GM12891 (cell line): ENCODE data around the gene RSPH6A.

Experiments used
- DNase-seq: peaks from one replicate; pipeline ENCODE4 v3.0.0; 2011; ENCODE audit warnings: low spot score; ENCODE audit not compliant: insufficient read length
- FAIRE-seq: peaks from 2 replicates; lab custom pipeline; 2011; peaks lifted over from hg19 to GRCh38; lab: Jason Lieb, UNC
- PAX5 ChIP-seq: IDR thresholded peaks from 2 replicates; pipeline ENCODE4 v1.6.1; 2011; ENCODE audit warnings: low read length, moderate library complexity, mild to moderate bottlenecking; ENCODE audit not compliant: insufficient read depth, severe bottlenecking
- POLR2A ChIP-seq: IDR thresholded peaks from 2 replicates; pipeline ENCODE4 v1.6.1; 2011; ENCODE audit warnings: low read depth, low read length, control low read depth
- POLR2AphosphoS5 ChIP-seq: IDR thresholded peaks from 2 replicates; pipeline ENCODE4 v1.6.1; 2011; ENCODE audit warnings: low read depth, low read length, control low read depth
- POU2F2 ChIP-seq: IDR thresholded peaks from 2 replicates; pipeline ENCODE4 v1.6.1; 2011; ENCODE audit warnings: low read depth, mild to moderate bottlenecking, control low read depth, low read length, moderate library complexity
- SPI1 ChIP-seq: IDR thresholded peaks from 2 replicates; pipeline ENCODE4 v1.6.1; 2011; ENCODE audit warnings: low read depth, low read length, control low read depth
- TAF1 ChIP-seq: IDR thresholded peaks from 2 replicates; pipeline ENCODE4 v1.6.1; 2011; ENCODE audit warnings: low read depth, low read length, control low read depth

RSPH6A gene

GRCh38 chr19:45781214-45782161 is 33.6 kb downstream of the RSPH6A start:
- DNase-seq (no peak), FAIRE-seq (no peak)
- TF ChIP-seq PAX5 (no peak), POLR2A (no peak; the same call in 1 of the 2 replicates), POU2F2 (no peak), POLR2AphosphoS5 (no peak; the same call in 1 of the 2 replicates), SPI1 (no peak), TAF1 (no peak)

- FAIRE-seq (no peak), DNase-seq (no peak)
- TF ChIP-seq SPI1 (no peak), PAX5 (no peak), POU2F2 (no peak), TAF1 (no peak), POLR2AphosphoS5 (no peak), POLR2A (no peak)
These were observed 34.5 kb downstream of the RSPH6A start for GRCh38 chr19:45780448-45781213.

GRCh38 chr19:45780146-45780447 is 35.0 kb downstream of the RSPH6A start:
- TF ChIP-seq TAF1: no peak
- no peak for TF ChIP-seq POLR2A
- no peak for TF ChIP-seq PAX5
- TF ChIP-seq POLR2AphosphoS5: no peak
- no peak for TF ChIP-seq POU2F2
- no peak for TF ChIP-seq SPI1
- DNase-seq: no peak
- no peak for FAIRE-seq

GRCh38 chr19:45779231-45780145 is 35.6 kb downstream of the RSPH6A start:
- TF ChIP-seq PAX5 (no peak), POU2F2 (no peak), POLR2AphosphoS5 (no peak), SPI1 (no peak), POLR2A (no peak; the same call in 1 of the 2 replicates), TAF1 (no peak)
- FAIRE-seq (peak; percentile 94), DNase-seq (peak; percentile 96)

GRCh38 chr19:45778010-45778661 is 37.0 kb downstream of the RSPH6A start:
- DNase-seq: no peak
- FAIRE-seq: no peak
- TF ChIP-seq POLR2AphosphoS5 (no peak), TAF1 (no peak), PAX5 (no peak), POLR2A (no peak), SPI1 (no peak), POU2F2 (no peak)

- FAIRE-seq (no peak), DNase-seq (no peak)
- TF ChIP-seq POLR2AphosphoS5 (no peak), SPI1 (no peak), POU2F2 (no peak), PAX5 (no peak)
These were observed 37.6 kb downstream of the RSPH6A start for GRCh38 chr19:45777395-45777961.

GRCh38 chr19:45774765-45775164 is 40.3 kb downstream of the RSPH6A start:
- TF ChIP-seq POLR2A (no peak), POLR2AphosphoS5 (no peak), TAF1 (no peak)
- DNase-seq: no peak
- FAIRE-seq: no peak

GRCh38 chr19:45773384-45773783 is 41.7 kb downstream of the RSPH6A start:
- no peak for TF ChIP-seq PAX5
- no peak for TF ChIP-seq POU2F2
- TF ChIP-seq POLR2A: no peak
- TF ChIP-seq TAF1: no peak
- TF ChIP-seq SPI1: no peak
- TF ChIP-seq POLR2AphosphoS5: no peak
- FAIRE-seq (no peak), DNase-seq (no peak)
